GF-D8 (cell line): ENCODE results near the gene EIF2S2.
"Not testable (repeated sequence)": the region's sequence is repeated elsewhere in the genome, so short reads cannot be mapped to it uniquely, and the experiment has no call there.

Source experiments
- DNase-seq: peaks from one replicate; lab custom pipeline; 2025; lab: John Stamatoyannopoulos, UW

Gene EIF2S2, protein sequence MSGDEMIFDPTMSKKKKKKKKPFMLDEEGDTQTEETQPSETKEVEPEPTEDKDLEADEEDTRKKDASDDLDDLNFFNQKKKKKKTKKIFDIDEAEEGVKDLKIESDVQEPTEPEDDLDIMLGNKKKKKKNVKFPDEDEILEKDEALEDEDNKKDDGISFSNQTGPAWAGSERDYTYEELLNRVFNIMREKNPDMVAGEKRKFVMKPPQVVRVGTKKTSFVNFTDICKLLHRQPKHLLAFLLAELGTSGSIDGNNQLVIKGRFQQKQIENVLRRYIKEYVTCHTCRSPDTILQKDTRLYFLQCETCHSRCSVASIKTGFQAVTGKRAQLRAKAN

DNA sequence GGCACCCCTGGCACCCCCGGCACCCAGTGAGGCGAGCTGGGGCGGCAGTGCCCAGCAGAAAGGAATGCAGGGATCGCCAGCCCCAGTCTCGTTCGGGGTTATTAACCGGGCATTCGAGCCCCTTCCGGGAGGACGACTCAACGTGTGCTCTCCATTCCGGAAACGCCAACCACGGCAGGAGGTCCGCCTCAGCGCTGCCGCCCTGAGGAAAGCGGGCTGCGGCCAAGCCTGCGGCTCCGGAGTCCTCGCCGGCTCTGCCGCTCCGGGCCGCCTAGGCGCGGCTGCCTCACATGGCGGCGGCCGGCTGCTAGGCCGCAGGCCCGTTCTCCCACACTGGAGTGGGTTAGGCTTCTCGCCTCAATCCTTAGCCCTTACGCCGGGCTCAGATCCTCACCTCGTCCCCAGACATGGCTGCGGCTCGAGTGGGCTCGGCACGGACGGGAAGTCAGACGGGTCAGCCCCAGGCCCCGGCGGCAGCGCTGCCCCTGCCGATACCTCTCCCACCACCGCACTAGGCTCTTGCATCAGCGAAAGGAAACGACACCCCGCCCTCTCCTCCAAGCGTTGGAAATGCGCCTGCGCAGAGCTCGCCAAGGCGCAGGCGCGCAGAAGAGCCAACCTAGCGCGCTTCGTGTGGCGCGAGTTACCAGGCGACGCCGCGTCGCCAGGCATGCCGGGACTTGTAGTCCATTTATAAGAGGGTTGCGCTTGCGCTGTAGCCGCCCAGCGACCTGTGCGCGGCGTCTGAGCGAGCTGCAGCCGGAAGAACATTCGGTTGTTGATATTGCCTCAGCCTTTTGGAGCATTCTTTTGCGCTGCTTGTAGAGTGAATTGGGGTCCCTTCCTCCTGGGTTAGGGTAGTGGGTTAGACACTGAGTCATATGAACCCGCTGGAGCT is at the start of gene EIF2S2:
Gene EIF2S2, minus strand, starts transcription at position 542 of the 898 bp plus-strand sequence. Its CDS starts 133 bp downstream, at position 409.
- peak; percentile 97 for DNase-seq

DNA sequence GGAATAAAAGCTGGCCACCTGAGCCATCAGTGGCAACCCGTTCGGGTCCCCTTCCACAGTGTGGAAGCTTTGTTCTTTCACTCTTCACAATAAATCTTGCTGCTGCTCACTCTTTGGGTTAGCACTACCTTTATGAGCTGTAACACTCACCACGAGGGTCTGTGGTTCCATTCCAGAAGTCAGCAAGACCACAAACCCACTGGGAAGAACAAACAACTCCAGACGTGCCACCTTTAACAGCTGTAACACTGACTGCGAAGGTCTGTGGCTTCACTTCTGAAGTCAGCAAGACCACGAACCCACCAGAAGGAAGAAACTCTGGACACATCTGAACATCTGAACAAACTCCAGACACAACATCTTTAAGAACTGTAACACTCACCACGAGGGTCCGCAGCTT is 45.7 kb upstream of the EIF2S2 start:
- not testable (repeated sequence) for DNase-seq

DNA sequence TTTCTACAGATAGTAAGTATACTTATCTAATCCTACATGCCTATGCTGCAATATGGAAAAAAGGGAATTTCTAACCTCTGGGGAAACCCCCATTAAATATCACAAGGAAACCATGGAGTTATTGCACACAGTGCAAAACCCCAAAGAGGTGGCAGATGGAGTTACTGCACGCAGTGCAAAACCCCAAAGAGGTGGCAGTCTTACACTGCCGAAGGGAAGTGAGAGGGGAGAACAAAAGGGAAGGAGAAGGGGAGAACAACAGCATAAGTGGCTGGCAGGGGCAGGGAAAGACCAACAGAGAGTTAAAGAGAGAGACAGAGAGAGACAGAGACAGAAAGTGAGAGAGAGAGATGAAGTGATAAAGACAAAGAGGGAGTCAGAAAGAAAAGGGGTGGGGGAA is 43.8 kb upstream of the EIF2S2 start:
- no peak for DNase-seq

DNA sequence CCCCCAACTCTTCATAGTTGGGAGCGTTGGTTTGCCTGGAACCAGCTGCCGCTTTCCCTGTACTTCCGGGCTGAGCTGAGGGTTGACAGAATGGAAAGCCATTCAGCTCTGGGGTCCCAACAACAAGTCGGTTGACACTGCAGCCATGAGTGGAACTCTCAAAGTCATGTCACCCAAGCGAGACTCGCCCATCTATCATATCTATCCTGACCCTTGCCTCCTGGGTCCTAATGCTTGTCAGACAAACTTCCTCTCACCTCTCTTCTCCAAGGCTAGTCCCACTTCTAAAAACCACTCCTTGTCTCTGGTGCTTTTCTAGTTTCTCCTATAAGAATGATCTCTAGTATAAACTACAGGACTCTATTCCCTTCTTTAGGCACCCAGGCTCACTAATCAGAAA is 41.1 kb upstream of the EIF2S2 start:
- not testable (repeated sequence) for DNase-seq

DNA sequence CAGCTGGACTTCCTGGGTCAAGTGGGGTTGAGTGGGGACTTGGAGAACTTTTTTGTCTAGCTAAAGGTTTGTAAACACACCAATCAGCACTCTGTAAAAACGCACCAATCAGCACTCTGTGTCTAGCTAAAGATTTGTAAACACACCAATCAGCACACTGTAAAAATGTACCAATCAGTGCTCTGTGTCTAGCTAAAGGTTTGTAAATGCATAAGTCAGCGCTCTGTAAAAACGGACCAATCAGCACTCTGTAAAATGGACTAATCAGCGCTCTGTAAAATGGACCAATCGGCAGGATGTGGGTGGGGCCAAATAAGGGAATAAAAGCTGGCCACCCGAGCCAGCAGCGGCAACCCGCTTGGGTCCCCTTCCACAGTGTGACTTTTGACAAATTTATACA is 40.0 kb upstream of the EIF2S2 start:
- not testable (repeated sequence) for DNase-seq

DNA sequence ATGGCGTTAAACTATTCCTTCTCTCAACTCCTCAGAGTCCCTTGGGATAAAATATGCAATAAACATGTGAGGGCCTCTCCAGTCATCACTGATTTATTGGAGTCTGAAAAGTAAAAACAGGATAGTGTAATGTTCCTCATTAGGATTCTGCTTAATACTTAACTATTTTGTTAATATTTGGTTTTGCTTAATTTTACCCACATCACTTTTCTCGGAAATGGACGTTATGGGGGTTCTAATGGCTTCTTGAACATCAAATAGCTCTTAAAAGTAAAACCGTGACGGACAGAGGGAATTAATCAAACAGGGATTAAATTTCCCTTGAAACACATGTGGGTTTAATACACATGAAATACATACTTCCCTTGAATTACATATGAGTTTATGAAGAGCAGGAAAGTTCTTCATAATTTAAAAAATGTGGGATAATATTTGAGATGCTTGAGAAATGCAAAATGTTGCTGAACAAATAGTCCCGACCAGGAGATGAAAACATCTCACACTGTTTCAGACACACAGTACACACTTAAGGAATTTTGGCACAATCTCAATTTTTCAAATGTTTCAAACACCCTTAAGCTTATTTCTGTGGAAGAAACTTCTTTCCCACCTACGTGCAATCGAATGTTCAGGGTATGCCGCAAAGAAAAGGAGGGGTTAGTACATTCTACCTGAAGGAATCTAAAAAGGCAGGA is 38.4 kb upstream of the EIF2S2 start:
- DNase-seq: no peak

DNA sequence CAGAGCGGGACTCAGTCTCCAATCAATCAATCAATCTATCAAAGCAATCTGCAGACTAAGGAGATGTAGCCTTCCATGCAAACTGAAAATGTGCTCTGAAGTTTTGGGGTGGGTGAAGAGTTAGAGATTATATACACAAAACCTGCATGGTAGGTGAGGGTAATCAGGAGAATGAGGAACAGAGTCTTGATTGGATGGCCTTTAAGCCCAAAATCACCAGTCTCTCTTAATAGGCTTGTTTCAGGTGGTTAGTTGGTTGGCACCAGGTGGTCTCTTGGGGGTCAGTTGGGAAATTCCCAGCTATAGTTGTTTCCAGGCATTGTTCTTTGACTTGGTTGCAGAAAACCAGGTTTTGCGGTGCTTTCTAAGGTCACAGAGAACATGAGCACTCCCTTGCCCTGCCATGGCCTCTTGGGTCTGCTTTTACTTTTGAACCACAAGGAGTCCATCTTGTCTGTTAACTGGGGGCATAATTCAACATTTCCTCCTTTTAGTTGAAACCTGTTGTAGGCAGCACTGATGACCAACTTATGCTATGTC is 33.3 kb upstream of the EIF2S2 start:
- DNase-seq: no peak

DNA sequence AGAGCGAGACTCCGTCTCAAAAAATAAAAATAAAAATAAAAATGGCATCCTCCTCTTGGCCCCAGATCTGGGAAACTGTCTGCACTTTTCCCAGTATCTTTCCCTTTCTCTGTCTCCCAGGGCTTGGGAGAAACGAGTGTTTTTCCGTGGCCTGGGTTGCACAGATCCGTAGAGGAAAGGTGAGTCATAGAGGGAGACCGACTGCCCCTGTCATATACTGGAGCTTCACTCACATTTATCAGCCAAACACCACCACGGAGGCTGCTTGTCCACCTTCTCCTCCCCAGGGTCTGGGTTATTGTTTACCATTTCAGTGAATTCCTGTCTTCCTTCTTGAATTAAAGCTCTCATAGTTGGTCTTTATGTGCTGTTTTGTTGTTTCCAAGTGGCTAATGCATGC is 31.9 kb upstream of the EIF2S2 start:
- DNase-seq: no peak

DNA sequence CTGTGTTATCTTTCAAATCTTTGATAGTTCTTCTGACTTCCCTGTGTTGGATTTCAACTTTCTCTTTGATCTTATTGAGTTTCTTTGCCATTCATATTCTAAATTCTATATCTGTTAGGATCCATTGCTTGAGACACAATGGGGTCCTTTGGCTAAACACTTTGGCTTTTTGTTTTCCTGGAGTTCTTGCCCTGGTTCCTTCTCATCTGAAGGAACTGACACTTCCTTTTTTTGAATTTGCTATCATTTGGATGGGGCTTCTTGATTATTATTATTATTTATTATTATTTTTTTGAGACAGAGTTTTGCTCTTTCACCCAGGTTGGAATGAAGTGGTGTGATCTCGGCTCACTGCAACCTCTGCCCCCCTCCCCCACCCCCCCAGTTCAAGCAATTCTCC is 30.1 kb upstream of the EIF2S2 start:
- DNase-seq: no peak

DNA sequence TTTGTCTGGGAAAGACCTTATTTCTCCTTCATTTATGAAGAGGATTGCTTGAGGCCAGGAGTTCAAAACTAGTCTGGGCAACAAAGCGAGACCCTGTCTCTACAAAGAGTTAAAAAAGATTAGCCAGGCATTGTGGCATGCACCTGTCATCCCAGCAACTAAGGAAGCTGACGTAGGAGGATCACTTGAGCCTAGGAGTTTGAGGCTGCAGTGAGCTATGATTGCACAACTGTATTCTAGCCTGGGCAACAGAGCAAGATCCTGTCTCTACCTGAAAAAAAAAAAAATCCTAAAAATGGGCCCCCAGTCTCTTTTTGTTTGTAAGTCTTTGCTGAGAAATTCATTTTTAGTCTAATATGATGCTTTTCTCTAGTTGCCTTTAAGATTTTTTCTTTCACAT is 29.2 kb upstream of the EIF2S2 start:
- DNase-seq: no peak

DNA sequence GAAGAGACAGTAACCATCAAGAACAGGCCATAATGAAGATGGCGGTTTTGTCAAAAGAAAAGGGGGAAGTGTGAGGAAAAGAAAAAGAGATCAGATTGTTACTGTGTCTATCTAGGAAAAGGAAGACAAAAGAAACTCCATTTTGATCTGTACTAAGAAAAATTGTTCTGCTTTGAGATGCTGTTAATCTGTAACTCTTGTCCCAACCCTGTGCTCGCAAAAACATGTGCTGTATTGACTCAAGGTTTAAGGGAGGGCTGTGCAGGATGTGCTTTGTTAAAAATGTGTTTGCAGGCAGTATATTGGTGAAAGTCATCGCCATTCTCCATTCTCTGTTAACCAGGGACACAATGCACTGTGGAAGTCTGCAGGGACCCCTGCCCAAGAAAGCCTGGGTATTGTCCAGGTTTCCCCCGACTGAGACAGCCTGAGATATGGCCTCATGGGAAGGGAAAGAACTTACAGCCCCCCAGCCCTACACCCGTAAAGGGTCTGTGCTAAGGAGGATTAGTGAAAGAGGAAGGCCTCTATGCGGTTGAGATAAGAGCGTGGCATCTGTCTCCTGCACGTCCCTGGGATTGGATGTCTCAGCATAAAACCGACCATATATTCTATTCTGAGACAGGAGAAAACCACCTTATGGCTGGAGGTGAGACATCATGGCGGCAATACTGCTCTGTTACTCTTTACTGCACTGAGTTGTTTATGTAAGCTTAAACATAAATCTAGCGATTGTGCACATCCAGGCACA is 23.7 kb upstream of the EIF2S2 start:
- DNase-seq: not testable (repeated sequence)

DNA sequence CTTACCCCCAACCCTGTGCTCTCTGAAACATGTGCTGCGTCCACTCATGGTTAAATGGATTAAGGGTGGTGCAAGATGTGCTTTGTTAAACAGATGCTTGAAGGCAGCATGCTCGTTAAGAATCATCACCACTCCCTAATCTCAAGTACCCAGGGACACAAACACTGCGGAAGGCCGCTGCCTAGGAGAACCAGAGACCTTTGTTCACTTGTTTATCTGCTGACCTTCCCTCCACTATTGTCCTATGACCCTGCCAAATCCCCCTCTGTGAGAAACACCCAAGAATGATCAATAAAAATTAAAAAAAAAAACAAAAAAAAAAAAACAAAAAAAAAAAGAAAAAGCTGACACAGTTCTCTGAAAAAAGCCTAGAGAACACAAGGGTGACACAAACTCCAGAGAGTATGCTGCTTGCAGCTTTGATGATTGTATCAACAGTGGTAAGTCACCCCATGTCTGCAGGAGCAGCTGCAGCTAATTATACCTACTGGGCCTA is 21.4 kb upstream of the EIF2S2 start:
- not testable (repeated sequence) for DNase-seq

DNA sequence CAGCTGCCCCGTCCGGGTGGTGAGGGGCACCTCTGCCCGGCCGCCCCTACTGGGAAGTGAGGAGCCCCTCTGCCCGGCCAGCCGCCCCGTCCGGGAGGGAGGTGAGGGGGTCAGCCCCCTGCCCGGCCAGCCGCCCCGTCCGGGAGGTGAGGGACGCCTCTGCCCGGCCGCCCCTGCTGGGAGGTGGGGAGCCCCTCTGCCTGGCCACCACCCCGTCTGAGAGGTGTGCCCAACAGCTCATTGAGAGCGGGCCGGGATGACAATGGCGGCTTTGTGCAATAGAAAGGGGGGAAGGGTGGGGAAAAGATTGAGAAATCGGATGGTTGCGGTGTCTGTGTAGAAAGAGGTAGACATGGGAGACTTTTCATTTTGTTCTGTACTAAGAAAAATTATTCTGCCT is 20.9 kb upstream of the EIF2S2 start:
- not testable (repeated sequence) for DNase-seq

DNA sequence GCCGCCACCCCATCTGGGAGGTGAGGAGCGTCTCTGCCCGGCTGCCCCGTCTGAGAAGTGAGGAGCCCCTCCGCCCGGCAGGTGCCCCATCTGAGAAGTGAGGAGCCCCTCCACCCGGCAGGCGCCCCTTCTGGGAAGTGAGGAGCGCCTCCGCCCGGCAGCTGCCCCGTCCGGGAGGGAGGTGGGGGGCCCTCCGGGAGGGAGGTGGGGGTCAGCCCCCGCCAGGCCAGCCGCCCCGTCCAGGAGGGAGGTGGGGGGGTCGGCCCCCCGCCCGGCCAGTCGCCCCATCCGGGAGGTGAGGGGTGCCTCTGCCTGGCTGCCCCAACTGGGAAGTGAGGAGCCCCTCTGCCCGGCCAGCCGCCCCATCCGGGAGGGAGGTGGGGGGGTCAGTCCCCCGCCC is 20.4 kb upstream of the EIF2S2 start:
- DNase-seq: not testable (repeated sequence)

DNA sequence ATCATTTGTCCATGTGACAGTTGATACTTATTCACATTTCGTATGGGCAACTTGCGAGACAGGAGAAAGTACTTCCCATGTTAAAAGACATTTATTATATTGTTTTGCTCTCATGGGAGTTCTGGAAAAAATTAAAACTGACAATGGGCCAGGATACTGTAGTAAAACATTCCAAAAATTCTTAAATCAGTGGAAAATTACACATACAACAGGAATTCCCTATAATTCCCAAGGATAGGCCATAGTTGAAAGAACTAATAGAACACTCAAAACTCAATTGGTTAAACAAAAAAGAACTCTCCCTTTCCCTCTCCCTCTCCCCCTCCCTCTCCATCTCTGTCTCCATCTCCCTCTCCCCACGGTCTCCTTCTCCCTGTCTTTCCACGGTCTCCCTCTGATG is 19.4 kb upstream of the EIF2S2 start:
- no peak for DNase-seq

DNA sequence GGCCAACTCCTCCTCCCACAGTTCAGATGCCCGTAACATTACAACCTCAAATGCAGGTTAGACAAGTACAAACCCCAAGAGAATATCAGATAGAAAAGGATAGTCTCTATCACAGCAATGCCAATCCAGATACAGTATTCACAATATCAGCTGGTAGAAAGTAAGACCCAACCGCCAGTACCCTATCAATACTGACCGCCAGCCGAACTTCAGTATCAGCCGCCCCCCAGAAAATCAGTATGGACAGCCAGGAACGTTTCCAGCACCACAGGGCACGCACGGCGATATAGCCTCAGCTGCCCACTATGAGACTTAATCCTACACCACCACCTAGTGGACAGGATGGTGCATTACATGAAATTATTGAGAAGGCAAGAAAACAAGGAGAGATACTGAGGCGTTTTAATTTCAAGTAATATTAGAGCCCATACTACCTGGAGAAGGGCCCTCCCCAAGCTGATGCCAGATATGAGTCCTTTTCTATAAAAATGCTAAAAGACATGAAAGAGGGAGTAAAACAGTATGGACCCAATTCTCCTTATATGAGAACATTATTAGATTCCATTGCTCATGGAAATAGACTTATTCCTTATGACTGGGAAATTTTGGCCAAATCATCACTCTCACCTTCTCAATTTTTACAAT is 17.6 kb upstream of the EIF2S2 start:
- DNase-seq: peak; percentile 10

DNA sequence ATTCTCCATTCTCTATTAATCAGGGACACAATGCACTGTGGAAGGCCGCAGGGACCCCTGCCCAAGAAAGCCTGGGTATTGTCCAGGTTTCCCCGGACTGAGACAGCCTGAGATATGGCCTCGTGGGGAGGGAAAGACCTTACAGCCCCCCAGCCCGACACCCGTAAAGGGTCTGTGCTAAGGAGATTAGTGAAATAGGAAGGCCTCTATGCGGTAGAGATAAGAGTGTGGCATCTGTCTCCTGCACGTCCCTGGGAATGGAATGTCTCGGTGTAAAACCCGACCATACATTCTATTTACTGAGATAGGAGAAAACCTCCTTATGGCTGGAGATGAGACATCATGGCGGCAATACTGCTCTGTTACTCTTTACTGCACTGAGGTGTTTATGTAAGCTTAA is 15.7 kb upstream of the EIF2S2 start:
- DNase-seq: no peak

DNA sequence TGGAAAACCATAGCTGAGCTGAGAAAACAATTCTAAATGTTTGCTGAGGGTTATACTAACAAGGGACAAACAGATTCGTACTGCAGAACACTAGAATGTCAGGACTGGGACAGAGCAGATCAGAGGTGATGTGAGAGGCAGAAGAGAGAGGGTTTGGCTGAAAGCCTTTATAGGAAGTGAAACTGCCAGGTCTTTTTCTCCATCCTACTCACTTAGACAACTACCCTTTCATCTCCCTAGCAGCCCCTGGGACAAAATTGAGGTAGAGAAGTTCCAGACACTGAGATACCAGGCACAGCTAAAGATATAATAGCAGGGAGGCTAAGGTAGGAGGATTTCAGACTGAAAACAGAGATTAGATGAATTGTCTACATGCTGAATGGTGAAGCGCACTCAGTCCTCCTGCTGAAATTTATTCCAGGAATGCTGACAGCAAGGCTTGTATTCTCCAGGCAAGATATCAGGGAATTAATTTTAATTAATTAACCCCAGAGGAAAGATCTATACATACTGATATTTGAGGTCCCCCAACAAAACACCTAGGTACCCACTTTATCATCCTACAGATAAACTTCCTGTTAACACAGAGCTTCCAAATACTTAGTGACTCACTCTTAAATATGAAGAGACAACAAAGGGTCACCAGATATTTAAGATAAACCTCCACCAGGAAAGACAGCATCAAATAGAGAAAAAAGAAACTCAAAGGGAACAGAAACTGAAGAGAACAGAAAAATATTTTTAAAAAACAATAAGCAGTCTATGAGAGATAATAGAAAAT is 12.6 kb upstream of the EIF2S2 start:
- no peak for DNase-seq

DNA sequence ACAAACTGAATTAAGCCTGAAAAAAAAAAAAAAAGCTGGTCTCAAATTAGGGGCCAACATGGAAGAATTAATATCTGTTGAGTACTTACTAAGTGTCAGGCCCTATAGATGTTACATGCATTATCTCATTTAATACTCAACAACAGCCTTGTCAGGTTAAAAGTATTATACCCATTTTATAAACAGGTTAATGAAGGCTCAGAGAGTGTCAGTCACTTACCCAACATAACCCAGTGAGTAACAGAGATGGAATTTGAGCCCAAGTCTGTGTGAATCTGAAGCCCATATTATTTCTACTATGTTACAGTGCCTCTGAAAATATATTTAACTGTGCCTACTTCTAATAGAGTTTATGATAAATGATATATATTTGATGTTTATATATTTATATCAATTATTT is 11.3 kb upstream of the EIF2S2 start:
- no peak for DNase-seq
